Spleen (tissue), 11 donors: ENCODE data around the gene OXLD1. TPM values are rescaled to one million over a fixed set of nuclear protein-coding genes. Genes with fewer than 3 reads are reported as not detected.

Experiments
- DNase-seq: peaks from one replicate; pipeline ENCODE4 v3.0.0-alpha.2; 2020
- H3K27ac ChIP-seq, 8 donors: fragments of 200-600 bp; sonication (generic) in 7 of 8; 1 replicate in 4 of 8; 2 replicates in 4 of 8; pipeline versions ENCODE4 v1.5.0 to v1.8.0; 2016 to 2021; ENCODE audit warnings: inconsistent platforms in 4 of 8, mild to moderate bottlenecking in 4 of 8, moderate library complexity in 1 of 8
- H3K27me3 ChIP-seq, 7 donors: fragments of 200-600 bp; sonication (generic) in 6 of 7; replicated peaks in 1 of 7; 1 replicate in 4 of 7; 2 replicates in 3 of 7; pipeline versions ENCODE4 v1.5.0 to v1.8.0; 2016 to 2021; ENCODE audit warnings: inconsistent platforms in 3 of 7, mild to moderate bottlenecking in 1 of 7
- H3K36me3 ChIP-seq, 6 donors: fragments of 200-600 bp; sonication (generic) in 5 of 6; 1 replicate in 4 of 6; 2 replicates in 2 of 6; pipeline versions ENCODE4 v1.5.0 to v1.8.0; 2016 to 2021; ENCODE audit warnings: inconsistent platforms in 2 of 6
- H3K4me1 ChIP-seq, 6 donors: fragments of 200-600 bp; sonication (generic) in 5 of 6; 1 replicate in 3 of 6; 2 replicates in 3 of 6; pipeline versions ENCODE4 v1.5.0 to v1.8.0; 2016 to 2021; ENCODE audit warnings: inconsistent platforms in 3 of 6
- H3K4me3 ChIP-seq, 8 donors: fragments of 200-600 bp; sonication (generic) in 7 of 8; 1 replicate in 4 of 8; 2 replicates in 4 of 8; pipeline versions ENCODE4 v1.5.0 to v1.8.0; 2016 to 2021; ENCODE audit warnings: inconsistent platforms in 4 of 8, mild to moderate bottlenecking in 4 of 8, moderate library complexity in 2 of 8
- H3K9me3 ChIP-seq, 8 donors: fragments of 200-600 bp; sonication (generic) in 7 of 8; 1 replicate in 4 of 8; 2 replicates in 4 of 8; pipeline versions ENCODE4 v1.5.0 to v1.8.0; 2016 to 2021; ENCODE audit warnings: inconsistent platforms in 4 of 8
- POLR2A ChIP-seq, 3 donors: fragments of 450-650 bp; IDR thresholded peaks; one replicate each; pipeline ENCODE4 v1.5.1; 2017; ENCODE audit warnings: antibody characterized with exemption in 3 of 3, mild to moderate bottlenecking in 1 of 3
- POLR2AphosphoS5 ChIP-seq, 3 donors: sonication (generic); formaldehyde crosslinking; IDR thresholded peaks; one replicate each; pipeline ENCODE4 v1.5.1; 2017; ENCODE audit warnings: antibody characterized with exemption in 3 of 3
- whole genome bisulfite sequencing, 5 donors: extraction: QIAGEN DNeasy Blood & Tissue Kit in 3 of 5; methylation state at CpG; one replicate each; pipeline versions ENCODE4 v1.1.5 to v1.1.7; 2013 to 2018; 5-methylcytosine and 5-hydroxymethylcytosine counted together
- intact Hi-C: fragments of 100-400 bp; cut with DNase I; formaldehyde crosslinking; loops from one replicate; pipeline ENCODE4 v1.15.0; 2023; ENCODE audit warnings: low total_unique reads
- polyA plus RNA-seq, 3 donors: library from polyadenylated mRNA; stranded (reverse); fragments of 200-250 nt; gene quantifications; one replicate each; pipeline ENCODE4 v1.2.1, GENCODE V29; 2013
- total RNA-seq, 7 donors: library from RNA; depleted of rRNA in 3 of 7; stranded (reverse); fragments of >200 nt in 3 of 7; fragmentation: NEBNext Ultra II Directional in 4 of 7; extraction: Animal tissue kit (Norgen Biotek cat#: 25700) in 4 of 7; gene quantifications; one replicate each; pipeline versions ENCODE4 v1.1.0 to v1.2.1, GENCODE V29; 2016 to 2021
- TF ChIP-seq, protein P1 (sequence below), 11 experiments: fragments of 200-600 bp in 7 of 11; fragments of 450-650 bp in 4 of 11; sonication (generic) in 4 of 11; IDR thresholded peaks in 8 of 11; conservative IDR thresholded peaks in 3 of 11; 1 replicate in 7 of 11; 2 replicates in 4 of 11; pipeline versions ENCODE4 v1.4.0 to v1.8.0; 2016 to 2021; ENCODE audit warnings: antibody characterized with exemption in 11 of 11, inconsistent platforms in 4 of 11, mild to moderate bottlenecking in 1 of 11
- donor health status: healthy with polysubstance abuse.
- donor health status: DM: no; HTN: no; CAD: no; lungs with moderate emphysema.
- donor health status: DM: no; HTN: no; CAD: no.
- donor health status: Bipolar disorder and iron deficiency.
- donor health status: healthy.
- donor health status: DM: no; HTN: no; CAD: no.
- donor health status: DM: yes; HTN: yes; CAD: no.

OXLD1 gene
- total and polyA plus RNA-seq, 10 donors: 29.4 to 110 (median 36.8) TPM

GRCh38 chr17:81703747-81704654 is 37.6 kb upstream of the OXLD1 start:
- Histone ChIP-seq H3K27ac (peak overlapping the region; percentile 89 to 98 (median 96)), H3K4me1 (peaks cover 22 to 52% (median 39%) of the 10 kb centered on the region in 6 donors), H3K27me3 (no peaks in the 10 kb centered on the region), H3K36me3 (peaks cover 0 to 78% (median 58%) of the 10 kb centered on the region in 6 donors), H3K4me3 (peak overlapping the region; percentile 77 to 98 (median 92)), H3K9me3 (no peaks in the 10 kb centered on the region)
- TF ChIP-seq, protein P1, sequence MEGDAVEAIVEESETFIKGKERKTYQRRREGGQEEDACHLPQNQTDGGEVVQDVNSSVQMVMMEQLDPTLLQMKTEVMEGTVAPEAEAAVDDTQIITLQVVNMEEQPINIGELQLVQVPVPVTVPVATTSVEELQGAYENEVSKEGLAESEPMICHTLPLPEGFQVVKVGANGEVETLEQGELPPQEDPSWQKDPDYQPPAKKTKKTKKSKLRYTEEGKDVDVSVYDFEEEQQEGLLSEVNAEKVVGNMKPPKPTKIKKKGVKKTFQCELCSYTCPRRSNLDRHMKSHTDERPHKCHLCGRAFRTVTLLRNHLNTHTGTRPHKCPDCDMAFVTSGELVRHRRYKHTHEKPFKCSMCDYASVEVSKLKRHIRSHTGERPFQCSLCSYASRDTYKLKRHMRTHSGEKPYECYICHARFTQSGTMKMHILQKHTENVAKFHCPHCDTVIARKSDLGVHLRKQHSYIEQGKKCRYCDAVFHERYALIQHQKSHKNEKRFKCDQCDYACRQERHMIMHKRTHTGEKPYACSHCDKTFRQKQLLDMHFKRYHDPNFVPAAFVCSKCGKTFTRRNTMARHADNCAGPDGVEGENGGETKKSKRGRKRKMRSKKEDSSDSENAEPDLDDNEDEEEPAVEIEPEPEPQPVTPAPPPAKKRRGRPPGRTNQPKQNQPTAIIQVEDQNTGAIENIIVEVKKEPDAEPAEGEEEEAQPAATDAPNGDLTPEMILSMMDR (IDR thresholded peaks at IDR 0.05 in 8 of 11, conservative IDR thresholded peaks at IDR 0.05 in 3 of 11): no peak
- TF ChIP-seq POLR2AphosphoS5 (IDR thresholded peaks at IDR 0.05) (no peak), POLR2A (IDR thresholded peaks at IDR 0.05) (no peak)
- peak; percentile 76 for DNase-seq
- intact Hi-C loops: no loop called here
- 26 to 38% (median 32%) methylated on average over 18 to 27 of the region's 27 CpGs for WGBS, 5 donors

GRCh38 chr17:81702934-81703746 is 36.7 kb upstream of the OXLD1 start, which contains the start of gene MRPL12:
Gene MRPL12, plus strand, starts transcription at chr17:81703367. Its CDS starts 135 bp downstream, at chr17:81703502.
- peaks cover 0 to 78% (median 66%) of the 10 kb centered on the region in 6 donors for H3K36me3 ChIP-seq
- H3K4me1 ChIP-seq: peaks cover 22 to 52% (median 39%) of the 10 kb centered on the region in 6 donors
- H3K27me3 ChIP-seq: no peaks in the 10 kb centered on the region
- intact Hi-C loops: no loop called here
- peak; percentile 99 for DNase-seq
- WGBS, 5 donors: 0 to 1% (median 1%) methylated on average over 23 to 102 of the region's 102 CpGs
- H3K4me3 ChIP-seq: peak within 1 kb of the TSS; percentile 77 to 98 (median 92)
- H3K27ac ChIP-seq: peak within 1 kb of the TSS; percentile 89 to 98 (median 96)
- TF ChIP-seq, protein P1 (IDR thresholded peaks at IDR 0.05 in 8 of 11, conservative IDR thresholded peaks at IDR 0.05 in 3 of 11): peak; percentile 11 to 79 (median 49)
- TF ChIP-seq POLR2AphosphoS5 (IDR thresholded peaks at IDR 0.05) (peak; percentile 98), POLR2A (IDR thresholded peaks at IDR 0.05) (peak in 2 of 3 donors; percentile 46 to 63)
- H3K9me3 ChIP-seq: no peaks in the 10 kb centered on the region

- Histone ChIP-seq H3K4me1 (peaks cover 22 to 56% (median 39%) of the 10 kb centered on the region in 6 donors), H3K9me3 (no peaks in the 10 kb centered on the region), H3K36me3 (peaks cover 0 to 78% (median 68%) of the 10 kb centered on the region in 6 donors), H3K4me3 (peak overlapping the region in 6 of 8 donors; percentile 84 to 98 (median 96)), H3K27me3 (no peaks in the 10 kb centered on the region), H3K27ac (peak overlapping the region in 3 of 8 donors; percentile 96 to 98 (median 97))
- 68 to 81% (median 76%) methylated on average over 15 to 23 of the region's 23 CpGs for WGBS, 5 donors
- peak; percentile 75 for DNase-seq
- TF ChIP-seq POLR2AphosphoS5 (IDR thresholded peaks at IDR 0.05) (peak in 1 of 3 donors; percentile 68), POLR2A (IDR thresholded peaks at IDR 0.05) (no peak)
- intact Hi-C loops: no loop called here
Measured at GRCh38 chr17:81701288-81702071, 35.1 kb upstream of the OXLD1 start.
